WTC11 (cell line): ENCODE measurements around the gene PSMA4.

ENCODE experiments used
- ARID4B ChIP-seq: sonication (generic); formaldehyde crosslinking; IDR thresholded peaks from 2 replicates; pipeline ENCODE4 v1.8.0; 2023; ENCODE audit warnings: missing genetic modification reagents, mild to moderate bottlenecking, borderline replicate concordance
- ATF3 ChIP-seq: sonication (generic); formaldehyde crosslinking; conservative IDR thresholded peaks from 2 replicates; pipeline ENCODE4 v1.8.1; 2022; ENCODE audit warnings: mild to moderate bottlenecking, missing genetic modification reagents
- CTCF ChIP-seq: fragments of 200-600 bp; IDR thresholded peaks from 2 replicates; pipeline ENCODE4 v1.8.0; 2022; ENCODE audit warnings: antibody characterized with exemption
- ESRRA ChIP-seq: sonication (generic); formaldehyde crosslinking; IDR thresholded peaks from 2 replicates; pipeline ENCODE4 v1.8.1; 2022; ENCODE audit warnings: mild to moderate bottlenecking, missing genetic modification reagents, borderline replicate concordance
- GTF2I ChIP-seq: fragments of 250-450 bp; sonication (Bioruptor Pico); conservative IDR thresholded peaks from 2 replicates; pipeline ENCODE4 v1.4.0; 2021; ENCODE audit warnings: mild to moderate bottlenecking
- MLX ChIP-seq: sonication (generic); formaldehyde crosslinking; IDR thresholded peaks from 2 replicates; pipeline ENCODE4 v1.8.1; 2023; ENCODE audit warnings: mild to moderate bottlenecking, missing genetic modification reagents, moderate library complexity
- SP1 ChIP-seq: sonication (generic); formaldehyde crosslinking; conservative IDR thresholded peaks from 2 replicates; pipeline ENCODE4 v1.8.1; 2022; ENCODE audit warnings: missing genetic modification reagents
- USF1 ChIP-seq: sonication (generic); formaldehyde crosslinking; IDR thresholded peaks from 2 replicates; pipeline ENCODE4 v1.8.0; 2022; ENCODE audit warnings: mild to moderate bottlenecking, missing genetic modification reagents
- ZMAT4 ChIP-seq: fragments of 250-450 bp; sonication (Bioruptor Pico); IDR thresholded peaks from 2 replicates; pipeline ENCODE4 v1.9.0; 2021; ENCODE audit warnings: mild to moderate bottlenecking

- TF ChIP-seq ZMAT4 (no peak), CTCF (no peak), USF1 (no peak), GTF2I (CRISPR knock-in tag) (no peak), SP1 (CRISPR knock-in tag) (no peak), ARID4B (no peak), ESRRA (no peak), MLX (no peak), ATF3 (CRISPR knock-in tag) (no peak)
Measured at GRCh38 chr15:78542647-78543046, 2.4 kb downstream of the PSMA4 start.
